H9 (cell line): ENCODE measurements around the gene TMEM147. TPM values are rescaled to one million over a fixed set of nuclear protein-coding genes. Genes with fewer than 3 reads are reported as not detected.

Experiments used
- DNase-seq: peaks from one replicate; pipeline ENCODE4 v3.0.0-alpha.2; 2017
- H2AFZ ChIP-seq: one replicate; pipeline ENCODE4 v1.6.1; 2013; ENCODE audit warnings: mild to moderate bottlenecking, low read length, control low read depth, moderate library complexity
- H2AK5ac ChIP-seq: 2 replicates; pipeline ENCODE4 v1.6.1; 2013; ENCODE audit warnings: low read length, control low read depth, mixed read lengths; ENCODE audit not compliant: insufficient read length
- H2BK120ac ChIP-seq: one replicate; pipeline ENCODE4 v1.6.1; 2013; ENCODE audit warnings: low read depth, mild to moderate bottlenecking, low read length, control low read depth, inconsistent platforms; ENCODE audit not compliant: poor library complexity, severe bottlenecking
- H2BK12ac ChIP-seq: 2 replicates; pipeline ENCODE4 v1.6.1; 2013; ENCODE audit warnings: low read length, control low read depth, mixed read lengths, low read depth; ENCODE audit not compliant: insufficient read length
- H2BK15ac ChIP-seq: 2 replicates; pipeline ENCODE4 v1.6.1; 2013; ENCODE audit warnings: low read depth, low read length, control low read depth
- H2BK20ac ChIP-seq: one replicate; pipeline ENCODE4 v1.6.1; 2013; ENCODE audit warnings: low read depth, mild to moderate bottlenecking, low read length, control low read depth, inconsistent platforms; ENCODE audit not compliant: poor library complexity, severe bottlenecking
- H2BK5ac ChIP-seq: 2 replicates; pipeline ENCODE4 v1.6.1; 2013; ENCODE audit warnings: low read length, control low read depth, mixed read lengths; ENCODE audit not compliant: insufficient read length
- H3K14ac ChIP-seq: 2 replicates; pipeline ENCODE4 v1.6.1; 2013; ENCODE audit warnings: low read length, control low read depth; ENCODE audit not compliant: insufficient read depth
- H3K18ac ChIP-seq: 2 replicates; pipeline ENCODE4 v1.6.1; 2013; ENCODE audit warnings: low read depth, mild to moderate bottlenecking, mixed read lengths, low read length, control low read depth; ENCODE audit not compliant: insufficient read length
- H3K23ac ChIP-seq: 2 replicates; pipeline ENCODE4 v1.6.1; 2013; ENCODE audit warnings: low read length, control low read depth, mixed read lengths, low read depth; ENCODE audit not compliant: insufficient read length
- H3K23me2 ChIP-seq: 2 replicates; pipeline ENCODE4 v1.6.1; 2013; ENCODE audit warnings: low read depth, mild to moderate bottlenecking, mixed read lengths, low read length, control low read depth; ENCODE audit not compliant: insufficient read length, poor library complexity, severe bottlenecking
- H3K27ac ChIP-seq: 2 replicates; pipeline ENCODE4 v1.5.1; 2013; ENCODE audit warnings: low read length, control low read depth, mixed read lengths, low read depth; ENCODE audit not compliant: insufficient read length
- H3K27me3 ChIP-seq: 2 replicates; pipeline ENCODE4 v1.6.1; 2013; ENCODE audit warnings: low read length, control low read depth, inconsistent platforms; ENCODE audit not compliant: insufficient read depth
- H3K4ac ChIP-seq: 2 replicates; pipeline ENCODE4 v1.6.1; 2013; ENCODE audit warnings: low read depth, mild to moderate bottlenecking, control low read depth, inconsistent platforms, low read length, moderate library complexity
- H3K4me1 ChIP-seq: 2 replicates; pipeline ENCODE4 v1.6.1; 2013; ENCODE audit warnings: low read length, control low read depth, inconsistent platforms; ENCODE audit not compliant: insufficient read depth
- H3K4me2 ChIP-seq: 2 replicates; pipeline ENCODE4 v1.6.1; 2013; ENCODE audit warnings: low read length, control low read depth, mixed read lengths; ENCODE audit not compliant: insufficient read length, insufficient read depth
- H3K56ac ChIP-seq: 2 replicates; pipeline ENCODE4 v1.6.1; 2013; ENCODE audit warnings: low read depth, mild to moderate bottlenecking, mixed read lengths, low read length, control low read depth; ENCODE audit not compliant: insufficient read length
- H3K79me1 ChIP-seq: 2 replicates; pipeline ENCODE4 v1.6.1; 2013; ENCODE audit warnings: low read depth, mild to moderate bottlenecking, moderate library complexity, low read length, control low read depth, inconsistent platforms; ENCODE audit not compliant: insufficient read depth, poor library complexity, severe bottlenecking
- H3K79me2 ChIP-seq: 2 replicates; pipeline ENCODE4 v1.6.1; 2013; ENCODE audit warnings: low read length, control low read depth, inconsistent platforms; ENCODE audit not compliant: insufficient read depth
- H3K9ac ChIP-seq: 2 replicates; pipeline ENCODE4 v1.6.1; 2013; ENCODE audit warnings: low read length, control low read depth, mixed read lengths; ENCODE audit not compliant: insufficient read length; ENCODE audit errors: extremely low read depth
- H3K9me3 ChIP-seq: one replicate; pipeline ENCODE4 v1.6.1; 2013; ENCODE audit warnings: low read depth, low read length, inconsistent platforms; ENCODE audit not compliant: control insufficient read depth
- H3T11ph ChIP-seq: one replicate; pipeline ENCODE4 v1.6.1; 2013; ENCODE audit warnings: mild to moderate bottlenecking, low read length, control low read depth, inconsistent platforms
- H4K20me1 ChIP-seq: one replicate; pipeline ENCODE4 v1.6.1; 2013; ENCODE audit not compliant: control insufficient read depth, insufficient read length, insufficient read depth
- H4K5ac ChIP-seq: 2 replicates; pipeline ENCODE4 v1.6.1; 2013; ENCODE audit warnings: low read depth, mild to moderate bottlenecking, mixed read lengths, low read length, control low read depth; ENCODE audit not compliant: insufficient read length
- H4K8ac ChIP-seq: replicated peaks from 2 replicates; pipeline ENCODE4 v1.6.1; 2013; ENCODE audit warnings: low read length, control low read depth, mixed read lengths, low read depth; ENCODE audit not compliant: insufficient read length
- H4K91ac ChIP-seq: 2 replicates; pipeline ENCODE4 v1.6.1; 2013; ENCODE audit warnings: low read depth, mild to moderate bottlenecking, moderate library complexity, mixed read lengths, low read length, control low read depth; ENCODE audit not compliant: insufficient read length
- H3K27ac Mint-ChIP-seq, 3 experiments: 2 replicates in 2 of 3; 3 replicates in 1 of 3; pipeline ENCODE4 v1.8.0; 2020 to 2021; ENCODE audit warnings: mixed read lengths in 3 of 3, mild to moderate bottlenecking in 1 of 3, moderate library complexity in 1 of 3
- H3K27me3 Mint-ChIP-seq: 2 replicates; pipeline ENCODE4 v1.8.0; 2021; ENCODE audit warnings: low read depth, mild to moderate bottlenecking, moderate library complexity, mixed read lengths
- H3K36me3 Mint-ChIP-seq, 3 experiments: 2 replicates in 2 of 3; 3 replicates in 1 of 3; pipeline ENCODE4 v1.8.0; 2020 to 2021; ENCODE audit warnings: low read depth in 3 of 3, mixed read lengths in 3 of 3; ENCODE audit not compliant: insufficient read depth in 1 of 3
- H3K4me1 Mint-ChIP-seq, 2 experiments: 2 replicates each; pipeline ENCODE4 v1.8.0; 2020; ENCODE audit warnings: mixed read lengths in 2 of 2
- H3K4me3 Mint-ChIP-seq, 2 experiments: 2 replicates in 1 of 2; 3 replicates in 1 of 2; pipeline ENCODE4 v1.8.0; 2020 to 2021; ENCODE audit warnings: mild to moderate bottlenecking in 2 of 2, mixed read lengths in 2 of 2, moderate library complexity in 1 of 2
- H3K9me3 Mint-ChIP-seq, 2 experiments: 2 replicates in 1 of 2; 3 replicates in 1 of 2; pipeline ENCODE4 v1.8.0; 2020; ENCODE audit warnings: mild to moderate bottlenecking in 2 of 2, mixed read lengths in 2 of 2, moderate library complexity in 1 of 2
- CTCF ChIP-seq: fragments of 200-600 bp; sonication (generic); conservative IDR thresholded peaks from 3 replicates; pipeline ENCODE4 v1.8.0; 2021; ENCODE audit warnings: antibody characterized with exemption, mild to moderate bottlenecking
- WGBS: extraction: QIAGEN DNeasy Blood & Tissue Kit; methylation state at CpG from one replicate; pipeline ENCODE4 v1.1.7; 2013; ENCODE audit warnings: missing lambda C conversion rate, low lambda C conversion rate, mixed read lengths; ENCODE audit not compliant: insufficient read length; ENCODE audit errors: extremely low coverage; 5-methylcytosine and 5-hydroxymethylcytosine counted together
- total RNA-seq: library from RNA; stranded (reverse); gene quantifications from 2 replicates; pipeline ENCODE4 v1.2.1, GENCODE V29; 2021

The TMEM147 gene
- total RNA-seq, 1 experiment from 2014 or later: 125 TPM

GRCh38 chr19:35522745-35523327 is 22.6 kb upstream of the TMEM147 start:
- Mint-ChIP-seq H3K27ac (no peak overlapping the region; a peak in 1 of 7 replicates), H3K4me3 (no peak overlapping the region), H3K27me3 (peaks cover 37% of the 10 kb centered on the region), H3K9me3 (no peaks in the 10 kb centered on the region; a peak in 1 of 5 replicates), H3K36me3 (no peaks in the 10 kb centered on the region; a peak in 2 of 7 replicates), H3K4me1 (peaks cover 18 to 42% of the 10 kb centered on the region in 2 experiments)
- H3K23ac ChIP-seq: no peak overlapping the region
- no peak overlapping the region for H4K91ac ChIP-seq
- H3K14ac ChIP-seq: no peak overlapping the region
- no peaks in the 10 kb centered on the region for H3K9me3 ChIP-seq
- no peak overlapping the region for H3K56ac ChIP-seq
- no peak overlapping the region for H4K5ac ChIP-seq
- no peak overlapping the region for H2BK120ac ChIP-seq
- no peak overlapping the region for H2BK5ac ChIP-seq
- no peak overlapping the region for H3K18ac ChIP-seq
- WGBS: no CpG with 5 or more reads among the region's 12 CpGs
- DNase-seq: no peak
- no peak overlapping the region for H2BK12ac ChIP-seq
- no peaks in the 10 kb centered on the region for H3K79me1 ChIP-seq
- no peak overlapping the region for H2BK15ac ChIP-seq
- H2AK5ac ChIP-seq: no peak overlapping the region
- H2AFZ ChIP-seq: no peak overlapping the region
- no peak overlapping the region for H4K8ac ChIP-seq
- no peak overlapping the region for H3K4me2 ChIP-seq
- peaks cover 7% of the 10 kb centered on the region for H3K23me2 ChIP-seq
- no peaks in the 10 kb centered on the region for H4K20me1 ChIP-seq
- peaks cover 5% of the 10 kb centered on the region; the same call in 1 of the 2 replicates for H3K4me1 ChIP-seq
- no peaks in the 10 kb centered on the region; the same call in 1 of the 2 replicates for H3K27me3 ChIP-seq
- no peak overlapping the region for H3T11ph ChIP-seq
- no peak overlapping the region for H3K9ac ChIP-seq
- H2BK20ac ChIP-seq: no peak overlapping the region
- no peak overlapping the region for H3K4ac ChIP-seq
- TF ChIP-seq CTCF: no peak
- no peak overlapping the region for H3K27ac ChIP-seq
- no peaks in the 10 kb centered on the region for H3K79me2 ChIP-seq
